ENCODE results near the gene GPR137.

The GPR137 gene

GRCh38 chr11:64252003-64252872 lies 33.4 kb upstream of the GPR137 start:
- TF ChIP-seq POLR2AphosphoS5 (IDR thresholded peaks at IDR 0.05; ENCODE audit: low read depth, low read length) (peak; percentile 84; the same call in 1 of the 2 replicates), TAF1 (IDR thresholded peaks at IDR 0.05; ENCODE audit: borderline replicate concordance, insufficient read depth, low read length) (peak; percentile 50; the same call in 1 of the 2 replicates), REST (IDR thresholded peaks at IDR 0.05; ENCODE audit: insufficient read depth in 1 of 2, low read depth in 2 of 2, low read length in 2 of 2) (no peak), SIN3A (IDR thresholded peaks at IDR 0.05; ENCODE audit: borderline replicate concordance, insufficient read depth, low read length) (peak; percentile 48; the same call in 1 of the 2 replicates), FOXP2 (optimal IDR thresholded peaks at IDR 0.05; ENCODE audit: borderline replicate concordance, extremely low read depth, extremely low read length, insufficient read depth) (no peak)

- TF ChIP-seq SIN3A (IDR thresholded peaks at IDR 0.05; ENCODE audit: borderline replicate concordance, insufficient read depth, low read length) (no peak), POLR2AphosphoS5 (IDR thresholded peaks at IDR 0.05; ENCODE audit: low read depth, low read length) (no peak), FOXP2 (optimal IDR thresholded peaks at IDR 0.05; ENCODE audit: borderline replicate concordance, extremely low read depth, extremely low read length, insufficient read depth) (no peak), REST (IDR thresholded peaks at IDR 0.05; ENCODE audit: insufficient read depth in 1 of 2, low read depth in 2 of 2, low read length in 2 of 2) (no peak), TAF1 (IDR thresholded peaks at IDR 0.05; ENCODE audit: borderline replicate concordance, insufficient read depth, low read length) (no peak)
These were observed 32.6 kb upstream of the GPR137 start for GRCh38 chr11:64253043-64253442.

GRCh38 chr11:64253481-64253880 lies 32.2 kb upstream of the GPR137 start:
- TF ChIP-seq FOXP2 (optimal IDR thresholded peaks at IDR 0.05; ENCODE audit: borderline replicate concordance, extremely low read depth, extremely low read length, insufficient read depth) (no peak), POLR2AphosphoS5 (IDR thresholded peaks at IDR 0.05; ENCODE audit: low read depth, low read length) (no peak), REST (IDR thresholded peaks at IDR 0.05; ENCODE audit: insufficient read depth in 1 of 2, low read depth in 2 of 2, low read length in 2 of 2) (no peak), SIN3A (IDR thresholded peaks at IDR 0.05; ENCODE audit: borderline replicate concordance, insufficient read depth, low read length) (no peak), TAF1 (IDR thresholded peaks at IDR 0.05; ENCODE audit: borderline replicate concordance, insufficient read depth, low read length) (no peak)

- TF ChIP-seq TAF1 (IDR thresholded peaks at IDR 0.05; ENCODE audit: borderline replicate concordance, insufficient read depth, low read length) (no peak), FOXP2 (optimal IDR thresholded peaks at IDR 0.05; ENCODE audit: borderline replicate concordance, extremely low read depth, extremely low read length, insufficient read depth) (no peak), SIN3A (IDR thresholded peaks at IDR 0.05; ENCODE audit: borderline replicate concordance, insufficient read depth, low read length) (no peak), REST (IDR thresholded peaks at IDR 0.05; ENCODE audit: insufficient read depth in 1 of 2, low read depth in 2 of 2, low read length in 2 of 2) (no peak), POLR2AphosphoS5 (IDR thresholded peaks at IDR 0.05; ENCODE audit: low read depth, low read length) (no peak)
These were observed 31.3 kb upstream of the GPR137 start for GRCh38 chr11:64254326-64254725.
